Activated naive CD4-positive, alpha-beta T cell treated with anti-CD3 and anti-CD28 coated beads, Interleukin-2, amount 50 U/mL, for 16 hours (primary cell): ENCODE results near the gene UBE3C.
"Not testable (repeated sequence)": the region's sequence is repeated elsewhere in the genome, so short reads cannot be mapped to it uniquely, and the experiment has no call there.

Experiments
- DNase-seq: peaks from one replicate; pipeline ENCODE4 v3.0.0-alpha.2; 2020

Gene UBE3C

GRCh38 chr7:157274094-157274634 lies 135.4 kb downstream of the UBE3C start:
- not testable (repeated sequence) for DNase-seq

- DNase-seq = no peak
These were observed 136.3 kb downstream of the UBE3C start for GRCh38 chr7:157274991-157275427.

GRCh38 chr7:157276091-157276561 lies 137.4 kb downstream of the UBE3C start:
- no peak for DNase-seq

GRCh38 chr7:157276731-157277562 lies 138.2 kb downstream of the UBE3C start:
- DNase-seq = no peak

- not testable (repeated sequence) for DNase-seq
These were observed 138.8 kb downstream of the UBE3C start for GRCh38 chr7:157277568-157277967.

GRCh38 chr7:157278167-157278790 lies 139.6 kb downstream of the UBE3C start:
- no peak for DNase-seq

- DNase-seq = no peak
These were observed 140.3 kb downstream of the UBE3C start for GRCh38 chr7:157278791-157279724.

- no peak for DNase-seq
These were observed 141.1 kb downstream of the UBE3C start for GRCh38 chr7:157279741-157280215.

- DNase-seq = no peak
These were observed 141.6 kb downstream of the UBE3C start for GRCh38 chr7:157280216-157280841.

- DNase-seq = no peak
These were observed 142.7 kb downstream of the UBE3C start for GRCh38 chr7:157281221-157281998.

- DNase-seq = no peak
These were observed 143.5 kb downstream of the UBE3C start for GRCh38 chr7:157282141-157282801.

- DNase-seq = no peak
These were observed 145.7 kb downstream of the UBE3C start for GRCh38 chr7:157284229-157285014.

GRCh38 chr7:157291404-157292080 lies 152.8 kb downstream of the UBE3C start:
- DNase-seq = no peak

GRCh38 chr7:157292258-157292657 lies 153.5 kb downstream of the UBE3C start:
- no peak for DNase-seq

- DNase-seq = no peak
These were observed 154.2 kb downstream of the UBE3C start for GRCh38 chr7:157292770-157293412.

GRCh38 chr7:157293413-157293788 lies 154.7 kb downstream of the UBE3C start:
- no peak for DNase-seq

GRCh38 chr7:157294773-157295172 lies 156.0 kb downstream of the UBE3C start:
- DNase-seq = no peak

GRCh38 chr7:157295338-157295737 lies 156.6 kb downstream of the UBE3C start:
- DNase-seq = no peak

GRCh38 chr7:157297185-157297584 lies 158.5 kb downstream of the UBE3C start:
- no peak for DNase-seq
